Activated naive CD4-positive, alpha-beta T cell treated with anti-CD3 and anti-CD28 coated beads, Interleukin-2, amount 10 ng/mL, durations not matched to agents 7 days and 5 days (primary cell): ENCODE measurements around the gene C10orf143.

ENCODE experiments used
- CTCF ChIA-PET: fragments of 350-600 bp; sonication (Branson Sonifier 250); formaldehyde crosslinking; loops from one replicate; lab custom pipeline; 2021; ENCODE audit warnings: antibody characterized with exemption; lab: Charles Lee
- DNase-seq: peaks from one replicate; pipeline ENCODE4 v3.0.0-alpha.2; 2020
- H3K27ac Mint-ChIP-seq: one replicate; pipeline ENCODE4 v1.8.0; 2021; ENCODE audit warnings: mild to moderate bottlenecking, moderate library complexity, mixed read lengths
- H3K27me3 Mint-ChIP-seq: one replicate; pipeline ENCODE4 v1.8.0; 2021; ENCODE audit warnings: mild to moderate bottlenecking, mixed read lengths
- H3K36me3 Mint-ChIP-seq: one replicate; pipeline ENCODE4 v1.8.0; 2021; ENCODE audit warnings: mixed read lengths
- H3K4me1 Mint-ChIP-seq: one replicate; pipeline ENCODE4 v1.8.0; 2021; ENCODE audit warnings: mixed read lengths
- H3K4me3 Mint-ChIP-seq: one replicate; pipeline ENCODE4 v1.8.0; 2021; ENCODE audit warnings: mild to moderate bottlenecking, moderate library complexity, mixed read lengths
- H3K9me3 Mint-ChIP-seq: one replicate; pipeline ENCODE4 v1.8.0; 2021; ENCODE audit warnings: mixed read lengths

C10orf143 gene

GRCh38 chr10:130110246-130111112 lies at the start of gene C10orf143:
TSS of gene C10orf143 (minus strand) at chr10:130110830. CDS start at chr10:130110772, 58 bp downstream.
- CTCF ChIA-PET = interaction anchor here (0.7 to 3.6 kb wide), 12 partner anchors 10 to 141 kb away, joined by 3 to 34 read pairs (median 4); partner anchors contain the start of gene GLRX3
- DNase-seq = peak; percentile 97
- Mint-ChIP-seq H3K36me3 (peaks cover 15% of the 10 kb centered on the region), H3K9me3 (no peaks in the 10 kb centered on the region), H3K27ac (peak within 1 kb of the TSS; percentile 95), H3K4me3 (peak within 1 kb of the TSS; percentile 83), H3K27me3 (no peaks in the 10 kb centered on the region), H3K4me1 (peaks cover 41% of the 10 kb centered on the region)

- Mint-ChIP-seq H3K4me3 (no peak overlapping the region), H3K4me1 (peaks cover 18% of the 10 kb centered on the region), H3K36me3 (peaks cover 34% of the 10 kb centered on the region), H3K9me3 (no peaks in the 10 kb centered on the region), H3K27ac (no peak overlapping the region), H3K27me3 (no peaks in the 10 kb centered on the region)
- CTCF ChIA-PET = interaction anchor here (0.8 to 1.2 kb wide), 2 partner anchors 48 to 282 kb away, joined by 3 to 4 read pairs; partner anchors contain the start of gene C10orf143
- DNase-seq = no peak
Measured at GRCh38 chr10:130159192-130159794, 48.7 kb upstream of the C10orf143 start.

- Mint-ChIP-seq H3K4me3 (no peak overlapping the region), H3K27me3 (no peaks in the 10 kb centered on the region), H3K27ac (peak overlapping the region; percentile 30), H3K36me3 (peaks cover 42% of the 10 kb centered on the region), H3K4me1 (peaks cover 36% of the 10 kb centered on the region), H3K9me3 (no peaks in the 10 kb centered on the region)
- CTCF ChIA-PET = interaction anchor here (1.4 kb wide), 1 partner anchor 43 kb away, joined by 4 read pairs; no protein-coding TSS in a partner anchor
- no peak for DNase-seq
Measured at GRCh38 chr10:130146042-130146441, 35.4 kb upstream of the C10orf143 start.

- peak; percentile 52 for DNase-seq
- Mint-ChIP-seq H3K4me3 (no peak overlapping the region), H3K4me1 (peaks cover 71% of the 10 kb centered on the region), H3K27me3 (no peaks in the 10 kb centered on the region), H3K27ac (peak overlapping the region; percentile 50), H3K36me3 (peaks cover 45% of the 10 kb centered on the region), H3K9me3 (no peaks in the 10 kb centered on the region)
- CTCF ChIA-PET = interaction anchor here (1.0 kb wide), 2 partner anchors 31 to 32 kb away, joined by 3 to 4 read pairs; partner anchors contain the start of gene C10orf143
Measured at GRCh38 chr10:130141878-130142277, 31.2 kb upstream of the C10orf143 start.

- no peaks in the 10 kb centered on the region for H3K27me3 Mint-ChIP-seq
- CTCF ChIA-PET = interaction anchor here (1.0 kb wide), 2 partner anchors 31 to 32 kb away, joined by 3 to 4 read pairs; partner anchors contain the start of gene C10orf143
- no peak for DNase-seq
- no peaks in the 10 kb centered on the region for H3K9me3 Mint-ChIP-seq
- peaks cover 67% of the 10 kb centered on the region for H3K4me1 Mint-ChIP-seq
- H3K4me3 Mint-ChIP-seq = no peak overlapping the region
- H3K36me3 Mint-ChIP-seq = peaks cover 42% of the 10 kb centered on the region
- H3K27ac Mint-ChIP-seq = peak overlapping the region; percentile 50
Measured at GRCh38 chr10:130141460-130141859, 30.8 kb upstream of the C10orf143 start.

- no peak overlapping the region for H3K4me3 Mint-ChIP-seq
- CTCF ChIA-PET = interaction anchor here (1.0 kb wide), 1 partner anchor 30 kb away, joined by 4 read pairs; the partner anchor contains the start of gene C10orf143
- no peak overlapping the region for H3K27ac Mint-ChIP-seq
- H3K36me3 Mint-ChIP-seq = peaks cover 38% of the 10 kb centered on the region
- H3K4me1 Mint-ChIP-seq = peaks cover 63% of the 10 kb centered on the region
- H3K9me3 Mint-ChIP-seq = no peaks in the 10 kb centered on the region
- DNase-seq = no peak
- no peaks in the 10 kb centered on the region for H3K27me3 Mint-ChIP-seq
Measured at GRCh38 chr10:130141038-130141437, 30.4 kb upstream of the C10orf143 start.

GRCh38 chr10:130140425-130140824 lies 29.8 kb upstream of the C10orf143 start:
- Mint-ChIP-seq H3K4me1 (peaks cover 61% of the 10 kb centered on the region), H3K27ac (peak overlapping the region; percentile 37), H3K27me3 (peaks cover 2% of the 10 kb centered on the region), H3K9me3 (no peaks in the 10 kb centered on the region), H3K36me3 (peaks cover 36% of the 10 kb centered on the region), H3K4me3 (no peak overlapping the region)
- CTCF ChIA-PET = interaction anchor here (0.8 to 5.7 kb wide), 2 partner anchors 10 to 30 kb away, joined by 5 to 34 read pairs; partner anchors contain the start of gene C10orf143
- DNase-seq = no peak

- DNase-seq = no peak
- H3K4me1 Mint-ChIP-seq = peaks cover 68% of the 10 kb centered on the region
Measured at GRCh38 chr10:130138479-130138866, 27.8 kb upstream of the C10orf143 start.

GRCh38 chr10:130137659-130138478 lies 27.2 kb upstream of the C10orf143 start:
- CTCF ChIA-PET = interaction anchor here (0.8 to 5.7 kb wide), 4 partner anchors 10 to 44 kb away, joined by 3 to 34 read pairs (median 6); partner anchors contain the start of gene C10orf143
- H3K4me3 Mint-ChIP-seq = peak overlapping the region; percentile 86
- H3K9me3 Mint-ChIP-seq = no peaks in the 10 kb centered on the region
- H3K27ac Mint-ChIP-seq = peak overlapping the region; percentile 91
- H3K36me3 Mint-ChIP-seq = peaks cover 26% of the 10 kb centered on the region
- H3K27me3 Mint-ChIP-seq = peaks cover 16% of the 10 kb centered on the region
- DNase-seq = no peak
- H3K4me1 Mint-ChIP-seq = peaks cover 65% of the 10 kb centered on the region

More at GRCh38 chr10:130138479-130138866, 27.8 kb upstream of the C10orf143 start:
- Mint-ChIP-seq H3K36me3 (peaks cover 30% of the 10 kb centered on the region), H3K27ac (no peak overlapping the region), H3K4me3 (peak overlapping the region; percentile 86), H3K27me3 (peaks cover 16% of the 10 kb centered on the region), H3K9me3 (no peaks in the 10 kb centered on the region)
- CTCF ChIA-PET = interaction anchor here (1.0 to 5.7 kb wide), 3 partner anchors 10 to 44 kb away, joined by 3 to 34 read pairs (median 8); partner anchors contain the start of gene C10orf143

GRCh38 chr10:130137090-130137448 lies 26.4 kb upstream of the C10orf143 start:
- H3K4me1 Mint-ChIP-seq = peaks cover 57% of the 10 kb centered on the region

GRCh38 chr10:130136226-130137089 lies 25.8 kb upstream of the C10orf143 start, which contains the start of gene GLRX3:
TSS of gene GLRX3 (plus strand) at chr10:130136391. CDS start at chr10:130136421, 30 bp downstream.
- CTCF ChIA-PET = interaction anchor here (1.3 to 5.7 kb wide), 3 partner anchors 8 to 43 kb away, joined by 3 to 34 read pairs (median 8); partner anchors contain the start of gene C10orf143
- DNase-seq = peak; percentile 90
- Mint-ChIP-seq H3K4me3 (peak within 1 kb of the TSS; percentile 93), H3K36me3 (peaks cover 14% of the 10 kb centered on the region), H3K9me3 (no peaks in the 10 kb centered on the region), H3K27ac (peak within 1 kb of the TSS; percentile 95), H3K27me3 (peaks cover 23% of the 10 kb centered on the region), H3K4me1 (peaks cover 51% of the 10 kb centered on the region)

More at GRCh38 chr10:130137090-130137448, 26.4 kb upstream of the C10orf143 start:
- H3K27me3 Mint-ChIP-seq = peaks cover 17% of the 10 kb centered on the region
- no peaks in the 10 kb centered on the region for H3K9me3 Mint-ChIP-seq
- no peak for DNase-seq
- peak overlapping the region; percentile 86 for H3K4me3 Mint-ChIP-seq
- peaks cover 18% of the 10 kb centered on the region for H3K36me3 Mint-ChIP-seq
- peak overlapping the region; percentile 91 for H3K27ac Mint-ChIP-seq
- CTCF ChIA-PET = interaction anchor here (1.3 to 5.7 kb wide), 3 partner anchors 9 to 43 kb away, joined by 3 to 34 read pairs (median 8); partner anchors contain the start of gene C10orf143

GRCh38 chr10:130135676-130136225 lies 25.1 kb upstream of the C10orf143 start:
- Mint-ChIP-seq H3K27me3 (peaks cover 30% of the 10 kb centered on the region), H3K9me3 (no peaks in the 10 kb centered on the region), H3K27ac (no peak overlapping the region), H3K4me3 (peak overlapping the region; percentile 93), H3K36me3 (peaks cover 12% of the 10 kb centered on the region), H3K4me1 (peaks cover 44% of the 10 kb centered on the region)
- CTCF ChIA-PET = interaction anchor here (1.3 to 5.7 kb wide), 2 partner anchors 25 to 44 kb away, joined by 3 to 34 read pairs; partner anchors contain the start of gene C10orf143
- peak; percentile 23 for DNase-seq
